Vagina (tissue), 2 donors: Measurements from ENCODE around the gene SMOC1.

Experiments used
- POLR2A ChIP-seq, 2 donors: fragments of 450-650 bp; IDR thresholded peaks; one replicate each; pipeline ENCODE4 v1.6.1; 2017; ENCODE audit warnings: antibody characterized with exemption in 2 of 2, mild to moderate bottlenecking in 2 of 2, moderate library complexity in 2 of 2
- POLR2AphosphoS5 ChIP-seq, 2 donors: sonication (generic); formaldehyde crosslinking; IDR thresholded peaks; one replicate each; pipeline ENCODE4 v1.9.0; 2017; ENCODE audit warnings: antibody characterized with exemption in 2 of 2, mild to moderate bottlenecking in 2 of 2, low read depth in 1 of 2; ENCODE audit not compliant: insufficient read depth in 1 of 2
- TF ChIP-seq, protein P1 (sequence below), 3 experiments: fragments of 450-650 bp in 2 of 3; fragments of 200-600 bp in 1 of 3; sonication (generic) in 1 of 3; IDR thresholded peaks; one replicate each; pipeline ENCODE4 v1.5.1; 2017 to 2019; ENCODE audit warnings: antibody characterized with exemption in 3 of 3, mild to moderate bottlenecking in 2 of 3, moderate library complexity in 2 of 3

GRCh38 chr14:69845787-69846186 lies 33.4 kb upstream of the SMOC1 start:
- TF ChIP-seq, protein P1, sequence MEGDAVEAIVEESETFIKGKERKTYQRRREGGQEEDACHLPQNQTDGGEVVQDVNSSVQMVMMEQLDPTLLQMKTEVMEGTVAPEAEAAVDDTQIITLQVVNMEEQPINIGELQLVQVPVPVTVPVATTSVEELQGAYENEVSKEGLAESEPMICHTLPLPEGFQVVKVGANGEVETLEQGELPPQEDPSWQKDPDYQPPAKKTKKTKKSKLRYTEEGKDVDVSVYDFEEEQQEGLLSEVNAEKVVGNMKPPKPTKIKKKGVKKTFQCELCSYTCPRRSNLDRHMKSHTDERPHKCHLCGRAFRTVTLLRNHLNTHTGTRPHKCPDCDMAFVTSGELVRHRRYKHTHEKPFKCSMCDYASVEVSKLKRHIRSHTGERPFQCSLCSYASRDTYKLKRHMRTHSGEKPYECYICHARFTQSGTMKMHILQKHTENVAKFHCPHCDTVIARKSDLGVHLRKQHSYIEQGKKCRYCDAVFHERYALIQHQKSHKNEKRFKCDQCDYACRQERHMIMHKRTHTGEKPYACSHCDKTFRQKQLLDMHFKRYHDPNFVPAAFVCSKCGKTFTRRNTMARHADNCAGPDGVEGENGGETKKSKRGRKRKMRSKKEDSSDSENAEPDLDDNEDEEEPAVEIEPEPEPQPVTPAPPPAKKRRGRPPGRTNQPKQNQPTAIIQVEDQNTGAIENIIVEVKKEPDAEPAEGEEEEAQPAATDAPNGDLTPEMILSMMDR (IDR thresholded peaks at IDR 0.05): no peak
- TF ChIP-seq POLR2A (IDR thresholded peaks at IDR 0.05) (no peak), POLR2AphosphoS5 (IDR thresholded peaks at IDR 0.05; ENCODE audit: insufficient read depth in 1 of 2, low read depth in 1 of 2) (no peak)
